Measurements from ENCODE around the gene ZNF329. TPM values are rescaled to one million over a fixed set of nuclear protein-coding genes. Genes with fewer than 3 reads are reported as not detected.
A peak's percentile ranks its signal among the peaks of the same experiment; 100 is the strongest.

The ZNF329 gene
- total RNA-seq, 2 donors from 2014 or later: 8.0 to 9.8 TPM

- peak overlapping the region; percentile 97 for H3K27ac Mint-ChIP-seq
Observed at GRCh38 chr19:58098682-58098998, 51.9 kb downstream of the ZNF329 start.

GRCh38 chr19:58097781-58098681 is 52.6 kb downstream of the ZNF329 start, which contains the start of gene ZSCAN18:
TSS of gene ZSCAN18 (minus strand) at chr19:58098231. CDS start at chr19:58090267, 7,964 bp downstream.
- H3K4me1 Mint-ChIP-seq (ENCODE audit: low read depth): peaks cover 16% of the 10 kb centered on the region
- DNase-seq: peak; percentile 94 to 97
- H3K27ac Mint-ChIP-seq: peak within 1 kb of the TSS; percentile 97
- peaks cover 22 to 39% of the 10 kb centered on the region in 2 donors for H3K36me3 Mint-ChIP-seq (ENCODE audit: insufficient read depth in 2 of 2)
- H3K9me3 Mint-ChIP-seq: peaks cover 11 to 19% of the 10 kb centered on the region in 2 donors
- H3K4me3 Mint-ChIP-seq: peak within 1 kb of the TSS; percentile 84 to 91
- peak; percentile 98 for ATAC-seq (replicated peaks in 1 of 2)
- H3K27me3 Mint-ChIP-seq (ENCODE audit: low read depth): no peaks in the 10 kb centered on the region

More at GRCh38 chr19:58098682-58098998, 51.9 kb downstream of the ZNF329 start:
- Mint-ChIP-seq H3K9me3 (peaks cover 13 to 20% of the 10 kb centered on the region in 2 donors), H3K27me3 (ENCODE audit: low read depth) (no peaks in the 10 kb centered on the region), H3K4me3 (peak overlapping the region; percentile 84 to 91), H3K4me1 (ENCODE audit: low read depth) (peaks cover 16% of the 10 kb centered on the region), H3K36me3 (ENCODE audit: insufficient read depth in 2 of 2) (peaks cover 23 to 40% of the 10 kb centered on the region in 2 donors)
- ATAC-seq (replicated peaks in 1 of 2) (no peak), DNase-seq (no peak)

GRCh38 chr19:58097349-58097748 is 53.2 kb downstream of the ZNF329 start:
- DNase-seq (no peak), ATAC-seq (replicated peaks in 1 of 2) (no peak)
- peak overlapping the region; percentile 50 for H3K27ac Mint-ChIP-seq
- H3K4me3 Mint-ChIP-seq: peak overlapping the region; percentile 68 to 84
- peaks cover 10 to 19% of the 10 kb centered on the region in 2 donors for H3K9me3 Mint-ChIP-seq
- H3K4me1 Mint-ChIP-seq (ENCODE audit: low read depth): peaks cover 16% of the 10 kb centered on the region
- H3K36me3 Mint-ChIP-seq (ENCODE audit: insufficient read depth in 2 of 2): peaks cover 22 to 38% of the 10 kb centered on the region in 2 donors
- H3K27me3 Mint-ChIP-seq (ENCODE audit: low read depth): no peaks in the 10 kb centered on the region

GRCh38 chr19:58096884-58097283 is 53.7 kb downstream of the ZNF329 start:
- peaks cover 16% of the 10 kb centered on the region for H3K4me1 Mint-ChIP-seq (ENCODE audit: low read depth)
- peak overlapping the region; percentile 68 to 84 for H3K4me3 Mint-ChIP-seq
- no peaks in the 10 kb centered on the region for H3K27me3 Mint-ChIP-seq (ENCODE audit: low read depth)
- ATAC-seq (replicated peaks in 1 of 2) (no peak), DNase-seq (no peak)
- H3K9me3 Mint-ChIP-seq: peaks cover 10 to 19% of the 10 kb centered on the region in 2 donors
- peak overlapping the region; percentile 50 for H3K27ac Mint-ChIP-seq
- H3K36me3 Mint-ChIP-seq (ENCODE audit: insufficient read depth in 2 of 2): peaks cover 22 to 38% of the 10 kb centered on the region in 2 donors

- Mint-ChIP-seq H3K27ac (no peak overlapping the region), H3K27me3 (ENCODE audit: low read depth) (no peaks in the 10 kb centered on the region), H3K36me3 (ENCODE audit: insufficient read depth in 2 of 2) (peaks cover 22 to 34% of the 10 kb centered on the region in 2 donors), H3K9me3 (peaks cover 10 to 21% of the 10 kb centered on the region in 2 donors), H3K4me1 (ENCODE audit: low read depth) (peaks cover 16% of the 10 kb centered on the region), H3K4me3 (no peak overlapping the region)
- no peak for DNase-seq
- no peak for ATAC-seq (replicated peaks in 1 of 2)
Observed at GRCh38 chr19:58095328-58095727, 55.3 kb downstream of the ZNF329 start.

- Mint-ChIP-seq H3K27me3 (ENCODE audit: low read depth) (no peaks in the 10 kb centered on the region), H3K36me3 (ENCODE audit: insufficient read depth in 2 of 2) (peaks cover 16 to 32% of the 10 kb centered on the region in 2 donors), H3K4me3 (no peak overlapping the region), H3K4me1 (ENCODE audit: low read depth) (peaks cover 9% of the 10 kb centered on the region), H3K27ac (no peak overlapping the region), H3K9me3 (peaks cover 5 to 19% of the 10 kb centered on the region in 2 donors)
- ATAC-seq (replicated peaks in 1 of 2) (no peak), DNase-seq (no peak)
Observed at GRCh38 chr19:58093071-58093470, 57.5 kb downstream of the ZNF329 start.

- H3K4me3 Mint-ChIP-seq: no peak overlapping the region
- H3K27me3 Mint-ChIP-seq (ENCODE audit: low read depth): no peaks in the 10 kb centered on the region
- no peaks in the 10 kb centered on the region for H3K4me1 Mint-ChIP-seq (ENCODE audit: low read depth)
- DNase-seq: no peak
- H3K27ac Mint-ChIP-seq: no peak overlapping the region
- no peak for ATAC-seq (replicated peaks in 1 of 2)
- H3K9me3 Mint-ChIP-seq: peaks cover 5 to 15% of the 10 kb centered on the region in 2 donors
- peaks cover 10 to 26% of the 10 kb centered on the region in 2 donors for H3K36me3 Mint-ChIP-seq (ENCODE audit: insufficient read depth in 2 of 2)
Observed at GRCh38 chr19:58091251-58091995, 59.2 kb downstream of the ZNF329 start.

- no peaks in the 10 kb centered on the region for H3K4me1 Mint-ChIP-seq (ENCODE audit: low read depth)
- no peak overlapping the region for H3K27ac Mint-ChIP-seq
- H3K4me3 Mint-ChIP-seq: no peak overlapping the region
- ATAC-seq (replicated peaks in 1 of 2) (no peak), DNase-seq (no peak)
- peaks cover 6 to 24% of the 10 kb centered on the region in 2 donors for H3K36me3 Mint-ChIP-seq (ENCODE audit: insufficient read depth in 2 of 2)
- no peaks in the 10 kb centered on the region for H3K27me3 Mint-ChIP-seq (ENCODE audit: low read depth)
- H3K9me3 Mint-ChIP-seq: peaks cover 4 to 11% of the 10 kb centered on the region in 2 donors
Observed at GRCh38 chr19:58089846-58090245, 60.7 kb downstream of the ZNF329 start.

- no peak for ATAC-seq (replicated peaks in 1 of 2)
- H3K9me3 Mint-ChIP-seq: peaks cover 5 to 14% of the 10 kb centered on the region in 2 donors
- no peaks in the 10 kb centered on the region for H3K27me3 Mint-ChIP-seq (ENCODE audit: low read depth)
- no peak for DNase-seq
- H3K27ac Mint-ChIP-seq: no peak overlapping the region
- no peak overlapping the region for H3K4me3 Mint-ChIP-seq
- H3K36me3 Mint-ChIP-seq (ENCODE audit: insufficient read depth in 2 of 2): peaks cover 8 to 28% of the 10 kb centered on the region in 2 donors
- no peaks in the 10 kb centered on the region for H3K4me1 Mint-ChIP-seq (ENCODE audit: low read depth)
Observed at GRCh38 chr19:58088521-58089052, 62.0 kb downstream of the ZNF329 start.

GRCh38 chr19:58086825-58087710 is 63.5 kb downstream of the ZNF329 start:
- H3K36me3 Mint-ChIP-seq (ENCODE audit: insufficient read depth in 2 of 2): peaks cover 8 to 30% of the 10 kb centered on the region in 2 donors
- H3K4me3 Mint-ChIP-seq: no peak overlapping the region
- DNase-seq (no peak), ATAC-seq (replicated peaks in 1 of 2) (no peak)
- no peaks in the 10 kb centered on the region for H3K4me1 Mint-ChIP-seq (ENCODE audit: low read depth)
- H3K27me3 Mint-ChIP-seq (ENCODE audit: low read depth): no peaks in the 10 kb centered on the region
- no peak overlapping the region for H3K27ac Mint-ChIP-seq
- H3K9me3 Mint-ChIP-seq: peaks cover 2 to 14% of the 10 kb centered on the region in 2 donors

- Mint-ChIP-seq H3K27me3 (ENCODE audit: low read depth) (no peaks in the 10 kb centered on the region), H3K36me3 (ENCODE audit: insufficient read depth in 2 of 2) (peaks cover 14 to 38% of the 10 kb centered on the region in 2 donors), H3K4me3 (no peak overlapping the region), H3K9me3 (peaks cover 8 to 24% of the 10 kb centered on the region in 2 donors), H3K4me1 (ENCODE audit: low read depth) (no peaks in the 10 kb centered on the region), H3K27ac (no peak overlapping the region)
- no peak for DNase-seq
- ATAC-seq (replicated peaks in 1 of 2): no peak
Observed at GRCh38 chr19:58085348-58085875, 65.2 kb downstream of the ZNF329 start.

Data from activated T-cell treated with anti-CD3 and anti-CD28 coated beads, Interleukin-2, amount 50 U/mL, for 72 hours (primary cell).